22Rv1 (cell line): ENCODE results near the gene GPNMB.

Source experiments
- H3K27ac ChIP-seq: fragments of 450-650 bp; 2 replicates; pipeline ENCODE4 v1.5.1; 2017
- CTCF ChIP-seq: fragments of 450-650 bp; IDR thresholded peaks from 2 replicates; pipeline ENCODE4 v1.5.1; 2017; ENCODE audit warnings: mild to moderate bottlenecking
- ZFX ChIP-seq: fragments of 450-650 bp; IDR thresholded peaks from 2 replicates; pipeline ENCODE4 v1.6.1; 2017; ENCODE audit warnings: antibody characterized with exemption, borderline replicate concordance

The GPNMB gene

GRCh38 chr7:23242321-23242720 is 4.3 kb upstream of the GPNMB start:
- H3K27ac ChIP-seq, result no peak overlapping the region
- TF ChIP-seq CTCF, result no peak

- no peak overlapping the region for H3K27ac ChIP-seq
- TF ChIP-seq ZFX (no peak), CTCF (no peak)
These were observed 3.6 kb upstream of the GPNMB start for GRCh38 chr7:23242935-23243334.

GRCh38 chr7:23247046-23247602 is 549 bp downstream of the GPNMB start:
- TF ChIP-seq CTCF (no peak), ZFX (no peak)
- H3K27ac ChIP-seq, result no peak overlapping the region

GRCh38 chr7:23247603-23248335 is 1.2 kb downstream of the GPNMB start:
- H3K27ac ChIP-seq, result no peak overlapping the region
- TF ChIP-seq CTCF (no peak), ZFX (no peak)

- TF ChIP-seq CTCF (no peak), ZFX (no peak)
- no peak overlapping the region for H3K27ac ChIP-seq
These were observed 2.9 kb downstream of the GPNMB start for GRCh38 chr7:23249486-23249885.

GRCh38 chr7:23254051-23254681 is 7.6 kb downstream of the GPNMB start:
- TF ChIP-seq ZFX (no peak), CTCF (no peak)

GRCh38 chr7:23256731-23257130 is 10.2 kb downstream of the GPNMB start:
- TF ChIP-seq ZFX, result no peak
- no peak for TF ChIP-seq CTCF
- no peak overlapping the region for H3K27ac ChIP-seq

More at GRCh38 chr7:23254051-23254681, 7.6 kb downstream of the GPNMB start:
- H3K27ac ChIP-seq, result no peak overlapping the region
